ENCODE measurements around the gene SHISA6.

SHISA6 gene

GRCh38 chr17:11598274-11599221 lies 357.5 kb downstream of the SHISA6 start, which contains the start of gene DNAH9:
Gene DNAH9, plus strand, starts transcription at chr17:11598470. Its CDS starts 29 bp downstream, at chr17:11598499.
- TF ChIP-seq TOX (CRISPR knock-in tag; IDR thresholded peaks at IDR 0.05; ENCODE audit: borderline replicate concordance) = no peak
- TF ChIP-seq POU6F1 (CRISPR knock-in tag; IDR thresholded peaks at IDR 0.05; ENCODE audit: borderline replicate concordance, low read depth) = no peak
- TF ChIP-seq ISL1 (CRISPR knock-in tag; IDR thresholded peaks at IDR 0.05) = no peak
- TF ChIP-seq OSR1 (CRISPR knock-in tag; IDR thresholded peaks at IDR 0.05) = no peak
- no peak for TF ChIP-seq BACH2 (CRISPR knock-in tag; IDR thresholded peaks at IDR 0.05; ENCODE audit: borderline replicate concordance)
- no peak for TF ChIP-seq PPARA (CRISPR knock-in tag; IDR thresholded peaks at IDR 0.05; ENCODE audit: borderline replicate concordance)
- no peak for TF ChIP-seq ZNF70 (CRISPR knock-in tag; IDR thresholded peaks at IDR 0.05)
- TF ChIP-seq TCF4 (CRISPR knock-in tag; IDR thresholded peaks at IDR 0.05; ENCODE audit: borderline replicate concordance) = no peak
- no peak for TF ChIP-seq ZC3H10 (CRISPR knock-in tag; IDR thresholded peaks at IDR 0.05)
- TF ChIP-seq ZFP30 (CRISPR knock-in tag; IDR thresholded peaks at IDR 0.05) = no peak
- TF ChIP-seq SNAI2 (CRISPR knock-in tag; IDR thresholded peaks at IDR 0.05) = no peak
- no peak for TF ChIP-seq ZFP3 (CRISPR knock-in tag; IDR thresholded peaks at IDR 0.05)
- TF ChIP-seq GLIS3 (CRISPR knock-in tag; IDR thresholded peaks at IDR 0.05) = no peak
- TF ChIP-seq ARNTL (CRISPR knock-in tag; IDR thresholded peaks at IDR 0.05; ENCODE audit: borderline replicate concordance, low read depth) = no peak
- TF ChIP-seq ESRRG (CRISPR knock-in tag; IDR thresholded peaks at IDR 0.05) = no peak
- no peak for TF ChIP-seq RARB (CRISPR knock-in tag; IDR thresholded peaks at IDR 0.05)
- no peak for TF ChIP-seq CSRNP3 (CRISPR knock-in tag; IDR thresholded peaks at IDR 0.05)
- ATAC-seq = peak; percentile 65; the same call in 1 of the 3 replicates

- ATAC-seq = no peak
- TF ChIP-seq CREB5 (CRISPR knock-in tag; IDR thresholded peaks at IDR 0.05; ENCODE audit: low read depth) (no peak), RARB (CRISPR knock-in tag; IDR thresholded peaks at IDR 0.05) (no peak), CSDC2 (CRISPR knock-in tag; IDR thresholded peaks at IDR 0.05) (no peak), TCF4 (CRISPR knock-in tag; IDR thresholded peaks at IDR 0.05; ENCODE audit: borderline replicate concordance) (no peak)
- TF ChIP-seq, protein P1, sequence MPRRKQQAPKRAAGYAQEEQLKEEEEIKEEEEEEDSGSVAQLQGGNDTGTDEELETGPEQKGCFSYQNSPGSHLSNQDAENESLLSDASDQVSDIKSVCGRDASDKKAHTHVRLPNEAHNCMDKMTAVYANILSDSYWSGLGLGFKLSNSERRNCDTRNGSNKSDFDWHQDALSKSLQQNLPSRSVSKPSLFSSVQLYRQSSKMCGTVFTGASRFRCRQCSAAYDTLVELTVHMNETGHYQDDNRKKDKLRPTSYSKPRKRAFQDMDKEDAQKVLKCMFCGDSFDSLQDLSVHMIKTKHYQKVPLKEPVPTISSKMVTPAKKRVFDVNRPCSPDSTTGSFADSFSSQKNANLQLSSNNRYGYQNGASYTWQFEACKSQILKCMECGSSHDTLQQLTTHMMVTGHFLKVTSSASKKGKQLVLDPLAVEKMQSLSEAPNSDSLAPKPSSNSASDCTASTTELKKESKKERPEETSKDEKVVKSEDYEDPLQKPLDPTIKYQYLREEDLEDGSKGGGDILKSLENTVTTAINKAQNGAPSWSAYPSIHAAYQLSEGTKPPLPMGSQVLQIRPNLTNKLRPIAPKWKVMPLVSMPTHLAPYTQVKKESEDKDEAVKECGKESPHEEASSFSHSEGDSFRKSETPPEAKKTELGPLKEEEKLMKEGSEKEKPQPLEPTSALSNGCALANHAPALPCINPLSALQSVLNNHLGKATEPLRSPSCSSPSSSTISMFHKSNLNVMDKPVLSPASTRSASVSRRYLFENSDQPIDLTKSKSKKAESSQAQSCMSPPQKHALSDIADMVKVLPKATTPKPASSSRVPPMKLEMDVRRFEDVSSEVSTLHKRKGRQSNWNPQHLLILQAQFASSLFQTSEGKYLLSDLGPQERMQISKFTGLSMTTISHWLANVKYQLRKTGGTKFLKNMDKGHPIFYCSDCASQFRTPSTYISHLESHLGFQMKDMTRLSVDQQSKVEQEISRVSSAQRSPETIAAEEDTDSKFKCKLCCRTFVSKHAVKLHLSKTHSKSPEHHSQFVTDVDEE (CRISPR knock-in tag; IDR thresholded peaks at IDR 0.05) = no peak
Observed at GRCh38 chr17:11601661-11602060, 360.6 kb downstream of the SHISA6 start.

DNA sequence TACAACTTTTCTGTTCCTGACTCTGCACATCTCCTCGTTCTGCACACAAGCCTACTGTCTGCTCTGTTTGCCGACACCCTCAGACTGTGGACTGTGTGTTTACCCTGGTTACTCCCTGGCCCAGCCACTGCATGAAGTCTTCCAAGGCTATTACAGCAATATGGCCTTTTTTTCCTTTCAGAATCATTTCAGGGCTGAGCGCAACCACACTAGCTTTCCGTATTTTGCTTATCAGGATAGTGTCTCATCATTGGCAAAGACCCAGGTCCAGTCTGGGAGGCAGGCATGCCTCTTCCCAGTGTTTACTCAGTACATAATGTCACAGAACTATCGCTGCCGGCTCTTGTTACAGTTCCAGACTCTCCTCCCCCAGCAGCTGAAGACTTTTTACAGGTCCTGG lies 367.4 kb downstream of the SHISA6 start:
- no peak; the same call in 2 of the 3 replicates for ATAC-seq
- TF ChIP-seq BACH2 (CRISPR knock-in tag; IDR thresholded peaks at IDR 0.05; ENCODE audit: borderline replicate concordance) = no peak
- no peak for TF ChIP-seq OSR1 (CRISPR knock-in tag; IDR thresholded peaks at IDR 0.05)
- TF ChIP-seq SNAI2 (CRISPR knock-in tag; IDR thresholded peaks at IDR 0.05) = no peak
- no peak for TF ChIP-seq TCF4 (CRISPR knock-in tag; IDR thresholded peaks at IDR 0.05; ENCODE audit: borderline replicate concordance)
- no peak for TF ChIP-seq GLIS3 (CRISPR knock-in tag; IDR thresholded peaks at IDR 0.05)
- TF ChIP-seq POU6F1 (CRISPR knock-in tag; IDR thresholded peaks at IDR 0.05; ENCODE audit: borderline replicate concordance, low read depth) = no peak
- TF ChIP-seq, protein P2, sequence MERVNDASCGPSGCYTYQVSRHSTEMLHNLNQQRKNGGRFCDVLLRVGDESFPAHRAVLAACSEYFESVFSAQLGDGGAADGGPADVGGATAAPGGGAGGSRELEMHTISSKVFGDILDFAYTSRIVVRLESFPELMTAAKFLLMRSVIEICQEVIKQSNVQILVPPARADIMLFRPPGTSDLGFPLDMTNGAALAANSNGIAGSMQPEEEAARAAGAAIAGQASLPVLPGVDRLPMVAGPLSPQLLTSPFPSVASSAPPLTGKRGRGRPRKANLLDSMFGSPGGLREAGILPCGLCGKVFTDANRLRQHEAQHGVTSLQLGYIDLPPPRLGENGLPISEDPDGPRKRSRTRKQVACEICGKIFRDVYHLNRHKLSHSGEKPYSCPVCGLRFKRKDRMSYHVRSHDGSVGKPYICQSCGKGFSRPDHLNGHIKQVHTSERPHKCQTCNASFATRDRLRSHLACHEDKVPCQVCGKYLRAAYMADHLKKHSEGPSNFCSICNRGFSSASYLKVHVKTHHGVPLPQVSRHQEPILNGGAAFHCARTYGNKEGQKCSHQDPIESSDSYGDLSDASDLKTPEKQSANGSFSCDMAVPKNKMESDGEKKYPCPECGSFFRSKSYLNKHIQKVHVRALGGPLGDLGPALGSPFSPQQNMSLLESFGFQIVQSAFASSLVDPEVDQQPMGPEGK (CRISPR knock-in tag; IDR thresholded peaks at IDR 0.05; ENCODE audit: borderline replicate concordance) = no peak
- no peak for TF ChIP-seq CSDC2 (CRISPR knock-in tag; IDR thresholded peaks at IDR 0.05)

All from SK-N-SH treated with all-trans-retinoic acid at 6 μM for 48 hours (cell line).